Heart left ventricle (tissue), 13 donors: ENCODE measurements around the gene ACAP1.

ENCODE experiments used
- CTCF ChIP-seq, 12 donors: fragments of 200-600 bp; sonication (generic) in 4 of 12; IDR thresholded peaks; one replicate each; pipeline versions ENCODE4 v1.5.0 to v1.8.0; 2018 to 2022; ENCODE audit warnings: antibody characterized with exemption in 12 of 12, mild to moderate bottlenecking in 5 of 12
- POLR2A ChIP-seq, 2 donors: fragments of 450-650 bp; IDR thresholded peaks; one replicate each; pipeline ENCODE4 v1.6.1; 2017; ENCODE audit warnings: antibody characterized with exemption in 2 of 2, mild to moderate bottlenecking in 2 of 2, moderate library complexity in 2 of 2
- donor health status: ischemic (EF 13 %, LVEDD 7.1; RV severe dilation, severe dysfunction).
- donor health status: DM: no; HTN: yes; CAD: no.
- donor health status: DM: no; HTN: no; CAD: no.
- donor health status: ischemic (EF 25% LVEDD 6.9; RV normal size, moderate dysfunction).
- donor health status: ischemic (EF 25% LVEDD 5.7; RV mildly dilated, moderate dysfunction).
- donor health status: ischemic (EF 35%, LVEDD 5.7; RV mildly dilated, moderate dysfunction).
- donor health status: nonischemic (EF 11% LVEDD 7.7; RV severe dilation, severe dysfunction).
- donor health status: DM: yes; HTN: yes; CAD: no.
- donor health status: PGD.
- donor health status: ischemic (EF 29% LVEDD 5.4; RV normal size, mild dysfunction).
- donor health status: nonischemic (EF 23%, LVEDD 6.1; RV moderate dilation, normal function).

- TF ChIP-seq CTCF (IDR thresholded peaks at IDR 0.05) (no peak), POLR2A (IDR thresholded peaks at IDR 0.05) (no peak)
These were observed 56.6 kb downstream of the ACAP1 start for GRCh38 chr17:7392696-7393612.
